HepG2 (cell line): ENCODE measurements around the gene SOAT1. TPM values are rescaled to one million over a fixed set of nuclear protein-coding genes. Genes with fewer than 3 reads are reported as not detected.
A peak's percentile ranks its signal among the peaks of the same experiment; 100 is the strongest.

Experiments used
- ATRX ChIP-seq: sonication (generic); formaldehyde crosslinking; IDR thresholded peaks from 2 replicates; pipeline ENCODE4 v1.4.0; 2020; ENCODE audit warnings: missing genetic modification reagents, borderline replicate concordance
- FOXK2 ChIP-seq: fragments of 450-650 bp; IDR thresholded peaks from 2 replicates; pipeline ENCODE4 v1.6.1; 2016
- FOXO1 ChIP-seq: sonication (generic); formaldehyde crosslinking; IDR thresholded peaks from 2 replicates; pipeline ENCODE4 v1.4.0; 2020; ENCODE audit warnings: missing genetic modification reagents
- KLF9 ChIP-seq: IDR thresholded peaks from 2 replicates; pipeline ENCODE4 v1.6.1; 2016; ENCODE audit warnings: low read depth
- MIXL1 ChIP-seq: IDR thresholded peaks from 2 replicates; pipeline ENCODE4 v1.6.1; 2016
- NR2F2 ChIP-seq: IDR thresholded peaks from 2 replicates; pipeline ENCODE4 v1.6.1; 2012; ENCODE audit warnings: low read depth, inconsistent platforms, borderline replicate concordance
- RBFOX2 ChIP-seq: fragments of 200-400 bp; formaldehyde crosslinking; IDR thresholded peaks from 2 replicates; pipeline ENCODE4 v1.6.1; 2017; ENCODE audit warnings: low read depth, mild to moderate bottlenecking, low read length
- STAG1 ChIP-seq: sonication (generic); formaldehyde crosslinking; IDR thresholded peaks from 2 replicates; pipeline ENCODE4 v1.4.0; 2020; ENCODE audit warnings: missing genetic modification reagents
- ZBTB4 ChIP-seq: sonication (generic); formaldehyde crosslinking; IDR thresholded peaks from 2 replicates; pipeline ENCODE4 v1.4.0; 2020; ENCODE audit warnings: missing genetic modification reagents, mild to moderate bottlenecking, borderline replicate concordance
- ZFAT ChIP-seq: sonication (generic); formaldehyde crosslinking; conservative IDR thresholded peaks from 2 replicates; pipeline ENCODE4 v1.8.1; 2023; ENCODE audit warnings: missing genetic modification reagents, inconsistent platforms
- ZFP82 ChIP-seq: sonication (generic); formaldehyde crosslinking; IDR thresholded peaks from 2 replicates; pipeline ENCODE4 v1.5.1; 2020; ENCODE audit warnings: mild to moderate bottlenecking, missing genetic modification reagents, borderline replicate concordance
- ZNF260 ChIP-seq: sonication (generic); formaldehyde crosslinking; IDR thresholded peaks from 2 replicates; pipeline ENCODE4 v1.4.0; 2020; ENCODE audit warnings: missing genetic modification reagents, low read depth, mild to moderate bottlenecking, borderline replicate concordance
- ZNF329 ChIP-seq: sonication (generic); formaldehyde crosslinking; IDR thresholded peaks from 2 replicates; pipeline ENCODE4 v1.9.0; 2021; ENCODE audit warnings: low read depth, mild to moderate bottlenecking, missing genetic modification reagents
- ZNF343 ChIP-seq: sonication (generic); formaldehyde crosslinking; IDR thresholded peaks from 2 replicates; pipeline ENCODE4 v1.4.0; 2020; ENCODE audit warnings: mild to moderate bottlenecking, missing genetic modification reagents
- ZNF451 ChIP-seq: sonication (generic); formaldehyde crosslinking; IDR thresholded peaks from 2 replicates; pipeline ENCODE4 v1.5.0; 2020; ENCODE audit warnings: mild to moderate bottlenecking, missing genetic modification reagents
- ZNF713 ChIP-seq: sonication (generic); formaldehyde crosslinking; IDR thresholded peaks from 2 replicates; pipeline ENCODE4 v1.4.0; 2020; ENCODE audit warnings: mild to moderate bottlenecking, missing genetic modification reagents
- polyA plus RNA-seq, 8 experiments: library from polyadenylated mRNA; depleted of rRNA in 3 of 8; stranded (reverse) in 7 of 8; unstranded in 1 of 8; fragments of >200 nt; fragmentation: Illumina TruSeq in 4 of 8; extraction: Trizol in 4 of 8; gene quantifications; 2 replicates each; pipeline versions ENCODE4 v1.2.1 to v1.2.3, GENCODE V29; 2011 to 2016; ENCODE audit warnings: low read depth in 4 of 8, missing spikeins in 1 of 8, mixed read lengths in 1 of 8; ENCODE audit not compliant: insufficient read depth in 1 of 8
- total RNA-seq, 5 experiments: library from RNA; depleted of rRNA; stranded (reverse); fragments of >200 nt; fragmentation: Illumina TruSeq; extraction: Trizol; gene quantifications; 2 replicates each; pipeline ENCODE4 v1.2.3, GENCODE V29; 2016; ENCODE audit warnings: low read depth in 1 of 5
- TF ChIP-seq, protein P1 (sequence below): sonication (generic); formaldehyde crosslinking; IDR thresholded peaks from 2 replicates; pipeline ENCODE4 v1.8.0; 2022; ENCODE audit warnings: mild to moderate bottlenecking, missing genetic modification reagents
- TF ChIP-seq, protein P2 (sequence below): sonication (generic); formaldehyde crosslinking; IDR thresholded peaks from 2 replicates; pipeline ENCODE4 v1.8.1; 2023; ENCODE audit warnings: mild to moderate bottlenecking, missing genetic modification reagents

SOAT1 gene
- total and polyA plus RNA-seq, 2 of the 13 experiments (the other 11 are each of a cell fraction or from before 2014, with no cell fraction given): 22.3 to 52.0 TPM

GRCh38 chr1:179369751-179370341, 76.2 kb downstream of the SOAT1 start (continued):
- TF ChIP-seq ZBTB4 (CRISPR knock-in tag): no peak
- TF ChIP-seq MIXL1 (CRISPR knock-in tag): no peak
- TF ChIP-seq RBFOX2: no peak
- TF ChIP-seq, protein P1, sequence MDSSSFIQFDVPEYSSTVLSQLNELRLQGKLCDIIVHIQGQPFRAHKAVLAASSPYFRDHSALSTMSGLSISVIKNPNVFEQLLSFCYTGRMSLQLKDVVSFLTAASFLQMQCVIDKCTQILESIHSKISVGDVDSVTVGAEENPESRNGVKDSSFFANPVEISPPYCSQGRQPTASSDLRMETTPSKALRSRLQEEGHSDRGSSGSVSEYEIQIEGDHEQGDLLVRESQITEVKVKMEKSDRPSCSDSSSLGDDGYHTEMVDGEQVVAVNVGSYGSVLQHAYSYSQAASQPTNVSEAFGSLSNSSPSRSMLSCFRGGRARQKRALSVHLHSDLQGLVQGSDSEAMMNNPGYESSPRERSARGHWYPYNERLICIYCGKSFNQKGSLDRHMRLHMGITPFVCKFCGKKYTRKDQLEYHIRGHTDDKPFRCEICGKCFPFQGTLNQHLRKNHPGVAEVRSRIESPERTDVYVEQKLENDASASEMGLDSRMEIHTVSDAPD (CRISPR knock-in tag): no peak
- no peak for TF ChIP-seq ZNF329 (CRISPR knock-in tag)
- TF ChIP-seq FOXO1 (CRISPR knock-in tag): no peak
- TF ChIP-seq ZNF713 (CRISPR knock-in tag): no peak
- TF ChIP-seq STAG1 (CRISPR knock-in tag): peak; percentile 87
- no peak for TF ChIP-seq ZNF343 (CRISPR knock-in tag)
- TF ChIP-seq ZFP82 (CRISPR knock-in tag): no peak
- TF ChIP-seq ZNF260 (CRISPR knock-in tag): no peak
- no peak for TF ChIP-seq KLF9 (CRISPR knock-in tag)
- TF ChIP-seq, protein P2, sequence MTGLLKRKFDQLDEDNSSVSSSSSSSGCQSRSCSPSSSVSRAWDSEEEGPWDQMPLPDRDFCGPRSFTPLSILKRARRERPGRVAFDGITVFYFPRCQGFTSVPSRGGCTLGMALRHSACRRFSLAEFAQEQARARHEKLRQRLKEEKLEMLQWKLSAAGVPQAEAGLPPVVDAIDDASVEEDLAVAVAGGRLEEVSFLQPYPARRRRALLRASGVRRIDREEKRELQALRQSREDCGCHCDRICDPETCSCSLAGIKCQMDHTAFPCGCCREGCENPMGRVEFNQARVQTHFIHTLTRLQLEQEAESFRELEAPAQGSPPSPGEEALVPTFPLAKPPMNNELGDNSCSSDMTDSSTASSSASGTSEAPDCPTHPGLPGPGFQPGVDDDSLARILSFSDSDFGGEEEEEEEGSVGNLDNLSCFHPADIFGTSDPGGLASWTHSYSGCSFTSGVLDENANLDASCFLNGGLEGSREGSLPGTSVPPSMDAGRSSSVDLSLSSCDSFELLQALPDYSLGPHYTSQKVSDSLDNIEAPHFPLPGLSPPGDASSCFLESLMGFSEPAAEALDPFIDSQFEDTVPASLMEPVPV: no peak
- TF ChIP-seq FOXK2: no peak
- TF ChIP-seq ZFAT (CRISPR knock-in tag): no peak
- TF ChIP-seq ATRX (CRISPR knock-in tag): no peak
- TF ChIP-seq NR2F2: no peak
- no peak for TF ChIP-seq ZNF451
